Testis (tissue), 2 donors: ENCODE results near the gene LRFN4.

Source experiments
- CTCF ChIP-seq, 3 experiments: fragments of 450-650 bp in 2 of 3; fragments of 200-600 bp in 1 of 3; sonication (generic) in 1 of 3; IDR thresholded peaks; one replicate each; pipeline ENCODE4 v1.5.1; 2016 to 2019; ENCODE audit warnings: antibody characterized with exemption in 3 of 3, mild to moderate bottlenecking in 2 of 3, moderate library complexity in 1 of 3
- POLR2A ChIP-seq: fragments of 450-650 bp; IDR thresholded peaks from one replicate; pipeline ENCODE4 v1.6.1; 2017; ENCODE audit warnings: antibody characterized with exemption, mild to moderate bottlenecking, moderate library complexity

GRCh38 chr11:66835768-66836405 is 21.0 kb upstream of the LRFN4 start:
- no peak for TF ChIP-seq POLR2A
- TF ChIP-seq CTCF (IDR thresholded peaks at IDR 0.05): no peak
